ENCODE measurements around the gene MACROD2. TPM values are rescaled to one million over a fixed set of nuclear protein-coding genes. Genes with fewer than 3 reads are reported as not detected.

MACROD2 gene
- total RNA-seq, 1 donor from 2014 or later = 0.23 TPM

GRCh38 chr20:15616626-15617025 lies 1621.3 kb downstream of the MACROD2 start:
- no peak for TF ChIP-seq CTCF (conservative IDR thresholded peaks at IDR 0.05; ENCODE audit: low read depth, low read length)
- DNase-seq (ENCODE audit: low read depth) = no peak
- H3K4me3 ChIP-seq (ENCODE audit: low read depth, low read length) = no peak overlapping the region

DNA sequence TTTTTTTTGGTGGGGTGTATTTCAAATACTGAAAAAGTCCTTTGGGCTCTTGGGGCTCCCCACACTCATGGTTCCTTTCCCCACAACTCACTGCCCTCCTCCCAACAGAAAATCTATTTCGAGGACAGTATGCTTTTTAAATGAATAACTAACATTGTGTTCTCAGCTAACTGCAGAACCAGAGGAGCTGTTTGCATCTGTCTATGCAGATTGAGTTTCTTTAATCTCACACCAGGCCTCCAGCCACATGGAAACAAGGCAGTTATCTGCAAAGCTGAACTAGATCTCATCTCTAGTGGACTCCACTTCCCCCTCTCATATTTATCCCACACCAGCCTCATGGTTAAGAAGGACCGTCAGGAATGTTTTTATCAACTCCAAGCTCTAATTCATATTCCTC lies 1622.8 kb downstream of the MACROD2 start:
- no peak overlapping the region for H3K4me3 ChIP-seq (ENCODE audit: low read depth, low read length)
- no peak for DNase-seq (ENCODE audit: low read depth)
- TF ChIP-seq CTCF (conservative IDR thresholded peaks at IDR 0.05; ENCODE audit: low read depth, low read length) = no peak

DNA sequence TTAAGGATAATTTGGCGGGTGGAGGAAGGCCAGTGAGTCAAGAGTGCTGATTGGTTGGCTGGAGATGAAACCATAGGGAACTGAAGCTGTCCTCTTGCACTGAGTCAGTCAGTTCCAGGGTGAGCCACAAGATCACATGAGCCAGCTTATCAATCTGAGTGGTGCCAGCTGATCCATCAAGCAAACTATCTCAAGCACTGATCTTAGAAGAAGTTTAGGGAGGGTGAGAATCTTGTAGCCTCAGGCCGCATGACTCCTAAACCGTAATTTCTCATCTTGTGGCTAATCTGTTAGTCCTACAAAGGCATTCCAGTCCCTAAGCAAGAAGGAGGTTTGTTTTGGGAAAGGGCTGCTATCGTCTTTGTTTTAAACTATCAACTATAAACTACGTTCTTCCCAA lies 1623.6 kb downstream of the MACROD2 start:
- no peak for DNase-seq (ENCODE audit: low read depth)
- H3K4me3 ChIP-seq (ENCODE audit: low read depth, low read length) = no peak overlapping the region
- no peak for TF ChIP-seq CTCF (conservative IDR thresholded peaks at IDR 0.05; ENCODE audit: low read depth, low read length)

- DNase-seq (ENCODE audit: low read depth) = no peak
- no peak for TF ChIP-seq CTCF (conservative IDR thresholded peaks at IDR 0.05; ENCODE audit: low read depth, low read length)
- H3K4me3 ChIP-seq (ENCODE audit: low read depth, low read length) = no peak overlapping the region
Measured at GRCh38 chr20:15619341-15619740, 1624.0 kb downstream of the MACROD2 start.

DNA sequence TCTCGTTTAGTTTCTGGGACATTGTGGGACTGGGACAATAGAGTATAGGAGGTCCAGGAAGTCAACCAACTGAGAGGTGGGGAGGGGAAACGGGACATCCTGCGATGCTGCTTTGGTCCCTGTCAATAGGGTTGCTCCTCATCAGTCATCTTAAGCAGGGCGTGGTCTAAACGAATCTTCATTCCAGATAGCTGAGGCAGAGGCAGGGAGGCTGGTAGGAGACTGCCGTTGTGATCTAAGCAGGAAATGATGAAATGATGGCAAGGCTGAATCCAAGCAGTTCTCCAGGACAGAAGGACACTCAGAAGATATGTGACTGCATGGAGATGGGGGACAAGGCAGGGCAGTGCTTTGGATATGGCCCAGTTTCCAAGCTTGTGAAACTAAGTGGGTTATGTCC lies 1624.5 kb downstream of the MACROD2 start:
- no peak for TF ChIP-seq CTCF (conservative IDR thresholded peaks at IDR 0.05; ENCODE audit: low read depth, low read length)
- H3K4me3 ChIP-seq (ENCODE audit: low read depth, low read length) = no peak overlapping the region
- no peak for DNase-seq (ENCODE audit: low read depth)

GRCh38 chr20:15622368-15622767 lies 1627.1 kb downstream of the MACROD2 start:
- no peak for DNase-seq (ENCODE audit: low read depth)
- TF ChIP-seq CTCF (conservative IDR thresholded peaks at IDR 0.05; ENCODE audit: low read depth, low read length) = no peak
- H3K4me3 ChIP-seq (ENCODE audit: low read depth, low read length) = no peak overlapping the region

GRCh38 chr20:15623215-15623614 lies 1627.9 kb downstream of the MACROD2 start:
- no peak for TF ChIP-seq CTCF (conservative IDR thresholded peaks at IDR 0.05; ENCODE audit: low read depth, low read length)
- H3K4me3 ChIP-seq (ENCODE audit: low read depth, low read length) = no peak overlapping the region
- no peak for DNase-seq (ENCODE audit: low read depth)

Data from epithelial cell of proximal tubule (primary cell).